ENCODE measurements around the gene CCDC88A.
"Not testable (repeated sequence)": the region's sequence is repeated elsewhere in the genome, so short reads cannot be mapped to it uniquely, and the experiment has no call there.

Gene CCDC88A, protein sequence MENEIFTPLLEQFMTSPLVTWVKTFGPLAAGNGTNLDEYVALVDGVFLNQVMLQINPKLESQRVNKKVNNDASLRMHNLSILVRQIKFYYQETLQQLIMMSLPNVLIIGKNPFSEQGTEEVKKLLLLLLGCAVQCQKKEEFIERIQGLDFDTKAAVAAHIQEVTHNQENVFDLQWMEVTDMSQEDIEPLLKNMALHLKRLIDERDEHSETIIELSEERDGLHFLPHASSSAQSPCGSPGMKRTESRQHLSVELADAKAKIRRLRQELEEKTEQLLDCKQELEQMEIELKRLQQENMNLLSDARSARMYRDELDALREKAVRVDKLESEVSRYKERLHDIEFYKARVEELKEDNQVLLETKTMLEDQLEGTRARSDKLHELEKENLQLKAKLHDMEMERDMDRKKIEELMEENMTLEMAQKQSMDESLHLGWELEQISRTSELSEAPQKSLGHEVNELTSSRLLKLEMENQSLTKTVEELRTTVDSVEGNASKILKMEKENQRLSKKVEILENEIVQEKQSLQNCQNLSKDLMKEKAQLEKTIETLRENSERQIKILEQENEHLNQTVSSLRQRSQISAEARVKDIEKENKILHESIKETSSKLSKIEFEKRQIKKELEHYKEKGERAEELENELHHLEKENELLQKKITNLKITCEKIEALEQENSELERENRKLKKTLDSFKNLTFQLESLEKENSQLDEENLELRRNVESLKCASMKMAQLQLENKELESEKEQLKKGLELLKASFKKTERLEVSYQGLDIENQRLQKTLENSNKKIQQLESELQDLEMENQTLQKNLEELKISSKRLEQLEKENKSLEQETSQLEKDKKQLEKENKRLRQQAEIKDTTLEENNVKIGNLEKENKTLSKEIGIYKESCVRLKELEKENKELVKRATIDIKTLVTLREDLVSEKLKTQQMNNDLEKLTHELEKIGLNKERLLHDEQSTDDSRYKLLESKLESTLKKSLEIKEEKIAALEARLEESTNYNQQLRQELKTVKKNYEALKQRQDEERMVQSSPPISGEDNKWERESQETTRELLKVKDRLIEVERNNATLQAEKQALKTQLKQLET (N-terminal part only)

DNA sequence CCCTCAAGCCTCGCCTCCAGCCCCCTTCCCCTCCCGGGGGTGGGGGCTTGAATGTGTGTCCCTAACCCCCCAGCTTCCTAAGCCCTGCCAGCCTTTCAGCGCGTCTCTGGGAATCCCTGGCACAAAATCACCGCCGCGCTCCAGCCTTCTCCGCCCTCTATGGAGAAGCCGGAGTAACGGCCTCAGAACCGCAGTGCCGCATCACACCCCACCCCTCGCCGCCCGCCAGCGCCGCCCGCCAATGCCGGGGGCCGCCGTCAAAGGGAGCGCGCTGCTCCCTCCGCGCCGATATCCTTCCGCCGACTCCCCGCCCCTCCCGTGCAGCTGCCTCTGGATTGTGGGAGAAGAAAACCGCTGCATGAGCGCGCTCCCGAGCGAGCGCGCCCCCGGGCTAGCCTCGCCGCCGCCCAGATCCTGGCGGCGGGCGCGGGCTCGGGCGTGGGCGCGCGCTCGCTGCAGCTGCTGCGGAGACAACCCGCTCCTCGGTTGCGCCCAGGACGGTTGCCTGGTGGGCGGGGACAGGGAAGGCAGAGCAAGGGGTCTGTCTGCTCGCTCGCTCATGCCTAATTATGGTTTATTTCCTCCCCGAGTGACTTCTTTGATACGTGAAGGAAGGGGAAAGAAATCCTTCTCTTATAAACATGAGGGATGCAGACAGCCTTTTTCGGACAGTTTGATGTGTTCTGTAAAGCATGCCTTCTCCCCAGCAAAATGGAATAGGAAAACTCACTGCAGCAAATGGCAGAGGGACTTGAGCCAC, at the start of gene CCDC88A:
Gene CCDC88A, minus strand, starts transcription at position 178 of the 760 bp plus-strand sequence. CDS start 777 bp downstream, outside the sequence.
- DNase-seq: peak; percentile 99

DNA sequence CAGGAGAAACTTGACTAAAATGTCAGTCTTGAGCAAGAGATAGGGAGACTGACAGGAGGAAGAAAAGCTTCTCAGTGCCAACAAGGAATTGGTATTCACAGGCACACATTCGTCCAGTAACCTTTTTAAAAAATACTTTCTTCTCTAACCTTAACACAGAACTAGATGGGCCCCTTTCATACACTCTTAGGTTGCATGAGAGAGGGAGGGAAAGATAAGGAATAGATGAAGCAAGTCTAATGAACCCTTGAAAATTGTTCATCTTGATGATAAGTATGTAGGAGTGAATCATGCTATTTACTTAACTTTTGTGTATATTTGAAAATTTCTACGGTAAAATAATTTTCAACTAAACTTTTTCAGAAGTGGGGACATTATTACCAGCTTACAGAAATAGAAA, 42.0 kb upstream of the CCDC88A start:
- DNase-seq: no peak

DNA sequence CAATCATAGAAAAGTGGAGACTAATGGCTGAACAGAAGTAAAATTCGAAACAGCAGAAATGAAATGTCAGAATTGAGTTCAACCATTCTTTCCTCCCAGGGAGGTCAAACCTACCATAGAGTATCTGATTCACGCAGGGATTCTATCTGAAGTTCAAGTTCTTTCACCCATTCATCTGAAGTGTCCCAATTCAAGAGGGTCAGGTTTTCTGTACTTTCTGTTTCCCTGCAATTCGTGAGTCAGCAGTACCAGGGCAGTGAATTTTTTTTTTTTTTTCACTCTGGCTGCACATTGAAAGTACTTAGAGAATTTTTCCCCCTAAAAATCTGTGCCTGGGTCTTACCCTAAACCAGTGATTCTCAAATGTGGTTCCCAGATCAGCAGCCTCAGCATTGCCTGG, 40.9 kb upstream of the CCDC88A start:
- DNase-seq: no peak

DNA sequence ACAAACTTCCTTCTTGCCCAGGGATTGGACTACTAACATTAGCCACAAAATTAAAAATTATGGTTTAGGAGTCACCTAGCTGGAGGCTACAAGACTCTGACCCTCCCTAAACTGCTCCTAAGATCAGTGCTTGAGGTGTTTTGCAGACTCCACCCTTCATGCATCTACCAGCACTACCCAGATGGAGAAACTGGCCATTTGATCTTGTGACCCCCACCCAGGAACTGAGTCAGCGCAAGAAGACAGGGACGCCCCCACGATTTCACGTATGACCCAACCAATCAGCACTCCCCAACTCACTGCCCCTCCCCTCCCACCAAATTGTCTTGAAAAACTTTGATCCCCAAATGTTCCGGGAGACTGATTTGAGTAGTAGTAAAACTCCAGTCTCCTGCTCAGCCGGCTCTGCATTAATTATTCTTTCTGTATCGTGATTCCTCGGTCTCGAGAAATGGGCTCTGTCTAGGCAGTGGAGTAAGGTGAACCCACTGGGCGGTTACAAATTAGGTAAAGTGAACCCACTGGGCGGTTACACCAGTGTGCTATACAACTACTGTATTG, 40.1 kb upstream of the CCDC88A start:
- no peak for DNase-seq

DNA sequence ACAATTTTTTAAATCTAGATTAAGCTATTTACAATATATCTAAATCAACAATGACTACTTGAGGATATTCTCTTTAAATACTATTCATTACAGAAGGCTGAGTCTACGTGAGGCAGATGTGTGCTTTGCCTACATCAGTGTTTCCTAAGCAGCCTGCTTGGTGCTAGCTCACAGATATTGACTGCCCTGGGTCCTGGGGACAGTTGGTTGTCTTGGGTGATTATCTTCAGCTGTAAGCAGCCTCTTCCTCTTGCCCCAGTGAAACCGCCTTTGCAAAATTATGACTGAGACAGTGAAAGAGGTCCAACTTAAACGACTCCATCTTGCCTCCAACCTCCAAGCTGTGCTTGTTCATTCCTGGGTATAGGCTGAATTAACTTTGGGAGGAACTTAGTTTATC, 39.6 kb upstream of the CCDC88A start:
- no peak for DNase-seq

DNA sequence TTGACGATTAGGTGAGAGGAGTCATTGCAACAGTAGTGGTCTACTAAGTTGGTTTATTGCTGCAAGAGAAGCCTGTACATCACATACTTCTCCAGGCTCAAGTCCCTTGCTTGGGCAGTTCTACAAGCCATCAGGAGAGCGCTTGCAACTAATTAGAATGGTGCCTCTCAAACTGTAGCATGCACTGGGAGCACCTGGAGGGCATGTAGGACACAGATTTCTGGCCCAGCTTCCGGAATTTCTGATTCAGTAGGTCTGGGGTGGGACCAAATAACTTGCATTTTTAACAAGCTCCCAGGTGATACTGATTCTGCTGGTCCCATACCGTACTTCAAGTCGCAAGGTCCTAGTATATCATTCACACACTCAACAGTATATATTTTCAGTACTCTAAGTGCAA, 34.5 kb upstream of the CCDC88A start:
- no peak for DNase-seq

DNA sequence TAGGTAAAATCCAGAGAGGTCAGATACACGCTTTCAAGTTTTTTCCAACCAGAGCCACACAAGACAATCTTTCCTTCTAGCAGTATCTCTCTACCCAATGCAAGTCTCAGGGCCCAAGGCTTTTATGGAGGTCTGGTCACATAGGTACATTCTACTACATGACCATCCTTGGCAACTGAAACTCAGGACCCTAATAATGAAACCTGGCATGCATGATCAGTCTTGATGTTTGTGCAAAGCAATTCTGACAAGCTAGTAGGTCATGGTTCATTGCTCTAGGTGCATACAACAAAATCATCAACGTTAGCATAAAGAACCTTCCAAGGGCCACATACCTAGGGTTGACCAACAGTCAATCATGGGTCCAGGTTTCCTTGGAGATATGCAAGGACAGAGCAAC, 33.2 kb upstream of the CCDC88A start:
- DNase-seq: no peak

DNA sequence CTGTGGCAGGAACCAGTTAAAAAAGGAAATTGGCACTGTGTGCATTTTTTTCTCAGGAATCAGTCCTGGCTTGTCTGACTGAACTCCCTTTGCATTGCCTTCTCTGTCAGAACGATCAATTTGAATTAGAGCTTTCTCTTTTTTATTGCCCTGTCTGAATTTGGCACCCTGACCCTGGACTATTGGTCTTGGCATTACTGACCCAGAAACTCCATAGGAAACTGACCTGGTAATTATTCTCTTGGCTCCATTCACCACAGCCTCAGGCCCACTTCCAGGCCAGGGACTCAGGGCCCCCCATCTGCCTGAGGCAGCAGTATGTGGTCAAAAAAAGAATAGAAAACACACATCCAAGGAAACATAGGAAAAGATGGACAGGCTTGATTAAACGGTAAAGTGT, 32.0 kb upstream of the CCDC88A start:
- no peak for DNase-seq

DNA sequence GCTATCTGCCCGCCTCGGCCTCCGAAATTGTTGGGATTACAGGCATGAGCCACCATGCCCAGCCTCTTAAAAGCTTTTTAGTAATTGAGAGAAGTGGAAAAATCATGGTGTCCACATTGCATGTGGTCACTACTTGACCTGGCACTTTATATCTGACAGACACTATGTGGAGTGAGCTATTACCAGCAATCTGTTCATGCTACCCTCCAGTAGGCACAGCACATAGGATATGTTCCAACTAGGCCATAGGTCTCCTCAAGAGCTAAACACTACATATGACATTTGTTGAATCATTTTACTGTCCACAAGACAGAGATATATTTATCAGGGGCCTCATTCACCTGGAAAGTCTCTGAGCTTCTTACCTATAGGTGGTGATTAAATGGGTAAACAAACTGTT, 30.4 kb upstream of the CCDC88A start:
- not testable (repeated sequence) for DNase-seq

DNA sequence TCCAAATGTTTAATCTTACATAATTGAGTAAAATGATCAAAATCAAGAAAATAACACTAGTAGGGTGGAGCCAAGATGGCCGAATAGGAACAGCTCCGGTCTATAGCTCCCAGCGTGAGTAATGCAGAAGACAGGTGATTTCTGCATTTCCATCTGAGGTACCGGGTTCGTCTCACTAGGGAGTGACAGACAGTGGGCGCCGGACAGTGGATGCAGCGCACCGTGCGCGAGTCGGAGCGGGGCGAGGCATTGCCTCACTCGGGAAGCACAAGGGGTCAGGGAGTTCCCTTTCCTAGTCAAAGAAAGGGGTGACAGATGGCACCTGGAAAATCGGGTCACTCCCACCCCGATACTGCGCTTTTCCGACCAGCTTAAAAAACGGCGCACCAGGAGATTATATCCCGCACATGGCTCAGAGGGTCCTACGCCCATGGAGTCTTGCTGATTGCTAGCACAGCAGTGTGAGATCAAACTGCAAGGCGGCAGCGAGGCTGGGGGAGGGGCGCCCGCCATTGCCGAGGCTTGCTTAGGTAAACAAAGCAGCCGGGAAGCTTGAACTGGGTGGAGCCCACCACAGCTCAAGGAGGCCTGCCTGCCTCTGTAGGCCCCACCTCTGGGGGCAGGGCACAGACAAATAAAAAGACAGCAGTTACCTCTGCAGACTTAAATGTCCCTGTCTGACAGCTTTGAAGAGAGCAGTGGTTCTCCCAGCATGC, 22.5 kb upstream of the CCDC88A start:
- not testable (repeated sequence) for DNase-seq

DNA sequence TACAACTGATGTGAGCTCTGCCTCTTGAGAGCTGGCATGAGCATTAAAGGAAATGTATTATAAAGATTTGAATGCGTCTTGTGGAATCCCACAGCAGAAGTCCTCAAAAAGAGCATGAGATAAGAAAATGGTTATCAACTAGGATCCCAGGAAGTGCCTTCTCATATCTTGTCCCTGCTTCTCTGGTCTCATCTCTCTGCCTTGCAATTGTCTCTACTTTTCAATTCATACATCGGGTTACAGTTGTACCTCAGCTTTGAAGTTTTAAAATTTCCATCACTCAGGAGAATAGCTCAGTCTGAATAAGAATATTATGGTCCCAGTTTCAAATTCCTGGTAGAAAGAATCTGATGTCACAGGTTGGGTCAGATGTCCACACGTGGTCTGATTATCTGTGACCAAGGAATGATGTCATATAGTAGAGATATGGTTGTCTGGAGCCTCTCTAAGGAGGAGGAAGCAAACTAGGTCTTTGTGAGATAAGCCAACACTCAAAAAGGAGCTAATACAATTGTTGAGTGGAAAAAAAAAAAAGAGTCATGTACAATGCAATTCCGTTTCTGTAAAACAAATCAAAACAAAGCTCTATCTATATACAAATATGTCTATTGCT, 21.7 kb upstream of the CCDC88A start:
- no peak for DNase-seq

DNA sequence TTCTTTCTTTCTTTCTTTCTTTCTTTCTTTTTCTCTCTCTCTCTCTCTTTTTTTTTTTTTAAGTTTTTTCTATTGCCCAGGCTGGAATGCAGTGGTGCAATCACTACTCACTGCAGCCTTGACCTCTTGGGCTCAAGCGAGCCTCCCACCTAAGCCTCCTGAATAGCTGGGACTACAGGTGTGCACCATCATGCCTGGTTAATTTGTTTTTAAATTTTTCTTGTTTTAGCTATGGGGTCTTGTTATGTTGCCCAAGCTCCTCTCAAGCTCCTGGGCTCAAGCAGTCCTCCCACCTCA, 19.4 kb upstream of the CCDC88A start:
- DNase-seq: no peak

DNA sequence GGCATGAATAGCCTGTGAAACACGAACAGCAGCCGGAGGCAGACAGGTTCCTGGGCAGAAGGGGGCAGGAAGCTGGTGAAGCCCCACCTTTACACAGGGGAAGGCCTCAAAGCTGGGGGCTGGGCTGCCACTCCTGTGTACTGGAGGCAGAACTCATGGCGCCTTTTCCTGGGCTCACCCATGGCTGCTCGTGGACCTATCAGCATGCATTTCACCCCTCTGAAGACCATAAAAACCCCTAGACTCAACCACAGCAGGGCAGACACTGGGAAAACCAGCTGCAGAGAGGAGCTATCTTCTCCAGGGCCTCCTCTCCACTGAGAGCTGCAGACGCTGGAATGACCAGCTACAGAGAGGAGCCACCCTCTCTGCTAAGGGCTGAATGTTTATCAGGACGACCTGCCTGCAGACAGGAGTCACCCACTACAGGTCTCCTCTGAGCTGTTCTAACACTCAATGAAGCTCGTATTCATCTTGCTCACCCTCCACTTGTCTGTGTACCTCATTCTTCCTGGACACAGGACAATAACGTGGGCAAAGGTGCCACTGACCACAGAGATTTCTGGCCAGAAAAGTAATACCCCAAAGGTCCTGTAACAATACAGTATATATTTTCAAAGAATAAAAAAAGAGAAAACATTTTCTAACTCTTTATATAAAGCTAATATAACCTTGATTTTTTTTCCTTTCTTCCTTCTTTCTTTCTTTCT, 18.9 kb upstream of the CCDC88A start:
- no peak for DNase-seq

DNA sequence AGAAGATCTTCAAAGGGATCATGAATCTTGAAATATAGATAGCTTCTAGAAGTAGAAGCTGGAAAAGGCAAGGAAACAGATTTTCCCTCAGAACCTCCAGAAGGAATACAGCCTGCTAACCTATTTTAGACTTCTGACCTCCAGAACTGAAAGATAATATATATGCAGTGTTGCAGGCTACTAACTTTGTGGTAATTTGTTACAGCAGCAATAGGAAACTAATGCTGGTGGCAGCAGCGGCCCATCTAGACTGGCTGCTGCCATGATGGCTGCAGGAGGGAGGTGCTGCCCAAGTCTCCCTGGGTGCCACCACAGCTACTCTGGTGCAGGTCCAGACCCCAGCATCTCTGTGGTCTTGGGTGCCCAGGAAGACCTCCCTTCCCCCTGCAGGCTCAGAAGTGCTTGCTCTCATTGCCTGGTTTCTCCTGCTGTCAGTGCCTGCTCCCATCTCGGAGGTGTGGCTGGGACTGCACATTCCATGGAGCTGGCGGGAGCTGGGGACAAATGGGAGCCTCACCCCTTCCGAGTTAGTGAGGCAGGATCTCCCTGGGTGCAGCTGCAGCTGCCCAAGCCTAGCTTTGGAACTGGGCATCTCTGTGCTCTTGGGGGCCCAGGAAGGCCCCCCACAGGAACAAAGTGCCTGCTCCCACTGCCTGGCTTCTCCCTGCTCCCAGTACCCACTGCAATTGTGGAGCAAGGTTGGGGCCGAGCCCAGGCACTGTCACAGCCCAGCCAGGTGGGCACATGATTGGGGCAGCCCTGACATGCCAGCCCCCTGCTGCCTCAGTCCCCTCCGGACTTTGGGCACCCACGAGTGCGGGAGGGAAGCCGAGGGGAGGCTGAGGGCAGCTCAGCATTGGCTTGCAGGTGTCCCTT, 18.1 kb upstream of the CCDC88A start:
- DNase-seq: no peak

DNA sequence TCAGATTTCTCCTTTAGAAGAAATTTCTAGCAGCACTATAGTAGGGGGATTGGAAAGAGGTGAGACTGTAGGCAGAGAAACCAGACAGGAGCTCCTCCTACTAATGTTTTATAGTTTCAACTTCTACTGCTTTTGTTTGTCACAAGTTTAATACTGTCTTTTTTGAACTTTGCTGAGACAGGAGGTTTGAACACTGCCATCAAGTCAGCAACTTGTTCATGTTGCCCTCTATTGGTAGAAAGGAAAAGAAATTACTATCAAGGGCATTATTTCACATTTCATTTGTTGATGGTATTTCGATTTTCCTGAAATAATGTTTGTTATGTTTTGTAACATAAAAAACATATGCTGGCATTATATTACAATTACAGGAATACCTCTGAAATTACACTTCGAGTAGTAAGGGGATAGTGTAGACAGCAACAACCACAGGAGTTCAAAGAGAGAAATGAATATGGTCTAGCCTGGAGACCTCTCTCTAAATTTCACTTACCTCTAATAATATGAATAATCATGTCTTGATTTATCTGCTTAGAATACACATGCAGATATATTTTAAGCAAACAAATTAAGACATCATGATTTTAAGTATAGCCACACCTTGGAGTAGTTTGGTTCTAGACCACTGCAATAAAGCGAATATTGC, 12.4 kb upstream of the CCDC88A start:
- peak; percentile 41 for DNase-seq

DNA sequence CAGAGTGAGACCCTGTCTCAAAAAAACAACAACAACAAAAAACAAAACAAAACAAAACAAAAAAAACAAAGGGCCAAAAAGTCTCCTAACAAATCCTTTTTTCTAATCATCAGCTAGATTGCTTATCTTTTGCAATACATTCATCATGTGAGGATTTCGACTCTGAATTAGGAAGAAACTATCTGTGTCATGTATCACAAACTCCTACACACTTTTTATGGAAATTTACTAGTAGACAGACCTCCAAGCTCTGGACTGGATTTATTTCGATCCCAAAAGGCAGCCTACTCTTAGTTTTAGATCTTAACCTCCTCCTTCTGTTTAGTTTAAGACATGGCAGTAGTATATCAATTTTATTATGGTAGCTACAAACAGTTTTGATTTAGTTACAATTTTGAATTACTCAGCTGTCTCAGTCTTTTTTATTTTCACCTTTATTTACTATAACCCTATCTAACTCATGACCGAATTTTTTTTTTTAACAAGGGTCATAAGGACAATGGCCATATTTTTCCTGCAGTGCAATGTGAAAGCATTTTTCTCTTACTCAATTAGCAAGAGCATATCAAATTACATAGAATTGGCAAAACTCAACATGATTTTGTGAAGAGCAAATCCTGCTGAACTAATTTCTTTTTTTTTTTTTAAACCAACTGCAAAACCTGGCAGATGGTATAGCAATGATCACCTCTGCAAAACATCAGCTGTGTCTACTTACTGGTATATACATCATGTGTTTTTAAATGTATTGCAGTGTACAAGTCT, 10.7 kb upstream of the CCDC88A start:
- no peak for DNase-seq

DNA sequence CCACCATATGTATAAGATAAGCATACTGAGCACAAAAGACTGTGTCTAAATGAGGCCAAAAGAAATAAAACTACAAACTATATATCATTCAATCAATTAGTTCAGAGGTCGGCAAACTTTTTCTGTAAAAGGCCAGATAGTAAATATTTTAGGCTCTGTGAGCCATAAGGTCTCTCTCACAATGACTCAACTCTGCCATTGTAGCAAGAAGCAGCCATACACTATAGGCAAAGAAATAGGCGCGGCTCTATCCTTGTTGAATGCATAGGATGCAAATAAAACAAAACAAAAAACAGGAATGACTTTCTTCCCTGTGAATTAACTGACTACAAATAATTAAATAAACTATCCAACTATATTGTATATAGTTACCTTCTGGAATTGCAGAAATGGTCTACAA, 8.6 kb upstream of the CCDC88A start:
- DNase-seq: no peak

DNA sequence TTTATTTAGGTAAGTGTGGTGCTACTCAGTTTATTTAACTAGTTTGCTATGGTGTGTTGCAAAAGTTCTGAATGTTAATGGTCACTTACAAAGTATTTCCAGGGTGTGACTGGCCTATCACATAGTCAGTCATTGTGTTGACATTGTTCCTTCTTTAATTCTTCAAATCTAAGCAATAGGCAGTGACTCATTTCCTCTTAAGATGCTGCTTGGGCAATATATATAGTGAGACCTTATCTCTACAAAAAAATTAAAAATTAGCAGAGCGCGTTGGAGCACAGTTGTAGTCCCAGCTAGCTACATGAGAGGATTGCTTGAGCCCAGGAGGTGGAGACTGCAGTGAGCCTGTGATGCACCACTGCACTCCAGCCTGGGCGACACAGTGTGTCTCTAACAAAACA, 5.8 kb upstream of the CCDC88A start:
- DNase-seq: peak; percentile 75
